Ascending aorta (tissue), 2 donors: Measurements from ENCODE around the gene KCMF1. TPM values are rescaled to one million over a fixed set of nuclear protein-coding genes. Genes with fewer than 3 reads are reported as not detected.

Experiments used
- DNase-seq, 2 donors: peaks; one replicate each; pipeline ENCODE4 v3.0.0-alpha.2; 2019; ENCODE audit warnings: low spot score in 2 of 2
- H3K27ac ChIP-seq, 2 donors: fragments of 200-600 bp; sonication (generic); one replicate each; pipeline ENCODE4 v1.5.1; 2016 to 2017; ENCODE audit warnings: mild to moderate bottlenecking in 1 of 2
- H3K27me3 ChIP-seq: fragments of 200-600 bp; sonication (generic); one replicate; pipeline ENCODE4 v1.5.1; 2017
- H3K36me3 ChIP-seq, 2 donors: fragments of 200-600 bp; sonication (generic); one replicate each; pipeline ENCODE4 v1.5.1; 2016
- H3K4me1 ChIP-seq, 2 donors: fragments of 200-600 bp; sonication (generic); one replicate each; pipeline ENCODE4 v1.5.1; 2016 to 2017; ENCODE audit warnings: mild to moderate bottlenecking in 1 of 2
- H3K4me3 ChIP-seq, 2 donors: fragments of 200-600 bp; sonication (generic); one replicate each; pipeline ENCODE4 v1.5.1; 2016 to 2017; ENCODE audit warnings: mild to moderate bottlenecking in 1 of 2
- H3K9me3 ChIP-seq, 2 donors: fragments of 200-600 bp; sonication (generic); one replicate each; pipeline ENCODE4 v1.5.1; 2016
- CTCF ChIP-seq, 3 experiments: fragments of 200-600 bp in 2 of 3; fragments of 450-650 bp in 1 of 3; sonication (generic) in 2 of 3; IDR thresholded peaks; one replicate each; pipeline ENCODE4 v1.5.1; 2016 to 2019; ENCODE audit warnings: antibody characterized with exemption in 3 of 3, mild to moderate bottlenecking in 1 of 3, moderate library complexity in 1 of 3
- intact Hi-C: fragments of 100-400 bp; cut with DNase I; formaldehyde crosslinking; loops from one replicate; pipeline ENCODE4 v1.15.1; 2023
- total RNA-seq: library from RNA; depleted of rRNA; stranded (reverse); fragments of >200 nt; gene quantifications from one replicate; pipeline ENCODE4 v1.1.0, GENCODE V29; 2016

KCMF1 gene
- 14.4 TPM for total RNA-seq

DNA sequence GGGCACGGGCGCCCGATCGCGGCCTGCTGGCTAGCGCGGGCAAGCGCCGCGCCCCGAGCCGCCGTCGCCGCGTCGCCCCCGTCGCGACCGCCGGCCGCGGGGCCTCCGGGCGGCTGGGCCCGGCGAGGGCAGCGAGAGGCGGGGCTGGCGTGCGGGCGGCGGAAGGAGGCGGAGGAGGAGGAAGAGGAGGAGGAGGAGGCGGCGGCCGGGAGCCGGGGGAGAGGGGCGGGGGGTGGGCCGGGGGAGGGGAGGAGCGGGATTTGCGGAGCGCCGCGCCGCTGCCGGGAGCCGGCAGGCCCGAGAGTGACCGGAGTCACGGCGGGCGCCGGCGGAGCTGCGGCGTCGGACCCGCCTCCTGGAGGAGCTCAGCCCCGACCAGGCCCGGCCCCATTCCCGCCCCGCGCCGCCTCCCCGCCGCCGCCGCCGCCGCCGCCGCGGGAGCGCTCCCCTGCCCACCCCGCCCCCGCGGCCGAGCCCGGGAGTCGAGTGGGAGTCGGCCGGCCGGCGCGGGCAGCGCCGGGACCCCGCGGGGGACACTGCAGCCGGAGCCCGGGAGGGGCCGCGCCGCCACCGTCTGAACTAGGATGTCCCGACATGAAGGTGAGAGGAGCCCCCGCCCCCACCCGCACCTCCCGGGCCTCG lies at the start of gene KCMF1:
KCMF1 (plus strand) TSS at position 294 of the 642 bp plus-strand sequence; CDS start at position 585, 291 bp downstream.
- Histone ChIP-seq H3K4me3 (peak within 1 kb of the TSS; percentile 90 to 99), H3K4me1 (peaks cover 9 to 22% of the 10 kb centered on the region in 2 donors), H3K27ac (peak within 1 kb of the TSS; percentile 94 to 99), H3K9me3 (no peaks in the 10 kb centered on the region), H3K36me3 (peaks cover 0 to 4% of the 10 kb centered on the region in 2 donors), H3K27me3 (no peaks in the 10 kb centered on the region)
- peak in 1 of 2 donors; percentile 77 for DNase-seq
- no peak for TF ChIP-seq CTCF (IDR thresholded peaks at IDR 0.05)
- intact Hi-C loops: loop anchor here (2.0 to 5.0 kb wide), 5 partner anchors 44 to 1651 kb away; partner anchors contain the start of genes RNF103, TCF7L1 and TMSB10

DNA sequence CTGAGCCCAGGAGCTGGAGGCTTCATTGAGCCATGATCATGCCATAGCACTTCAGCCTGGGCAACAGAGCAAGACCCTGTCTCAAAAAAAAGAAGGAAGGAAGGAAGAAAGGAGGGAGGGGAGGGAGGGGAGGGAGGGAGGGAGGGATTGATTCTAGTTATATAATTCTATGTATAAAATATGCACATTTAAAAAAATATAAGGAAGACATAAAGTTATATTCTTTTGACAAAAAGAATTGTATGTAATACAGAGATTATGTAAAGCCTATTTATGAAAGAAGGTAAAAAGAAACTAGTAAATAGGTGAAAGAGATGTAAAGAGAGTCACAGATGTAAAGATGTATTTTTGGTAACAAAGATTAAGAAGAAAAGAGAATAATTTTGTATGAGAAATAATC lies 48.0 kb upstream of the KCMF1 start:
- no peaks in the 10 kb centered on the region for H3K9me3 ChIP-seq
- no peaks in the 10 kb centered on the region for H3K27me3 ChIP-seq
- TF ChIP-seq CTCF (IDR thresholded peaks at IDR 0.05): no peak
- no peak overlapping the region for H3K27ac ChIP-seq
- H3K4me1 ChIP-seq: peaks cover 0 to 19% of the 10 kb centered on the region in 2 donors
- H3K36me3 ChIP-seq: no peaks in the 10 kb centered on the region
- intact Hi-C loops: no loop called here
- H3K4me3 ChIP-seq: no peak overlapping the region
- DNase-seq: no peak

GRCh38 chr2:84924173-84925106 lies 46.5 kb upstream of the KCMF1 start:
- H3K4me1 ChIP-seq: peaks cover 0 to 19% of the 10 kb centered on the region in 2 donors
- H3K27ac ChIP-seq: peak overlapping the region in 1 of 2 donors; percentile 2
- H3K36me3 ChIP-seq: no peaks in the 10 kb centered on the region
- TF ChIP-seq CTCF (IDR thresholded peaks at IDR 0.05): no peak
- no peak overlapping the region for H3K4me3 ChIP-seq
- no peaks in the 10 kb centered on the region for H3K27me3 ChIP-seq
- no peak for DNase-seq
- intact Hi-C loops: loop anchor here (1.0 to 5.0 kb wide), 3 partner anchors 18 to 373 kb away; partner anchors contain the start of gene KCMF1
- no peaks in the 10 kb centered on the region for H3K9me3 ChIP-seq

GRCh38 chr2:84925336-84925723 lies 45.6 kb upstream of the KCMF1 start:
- H3K4me3 ChIP-seq: no peak overlapping the region
- TF ChIP-seq CTCF (IDR thresholded peaks at IDR 0.05): no peak
- no peaks in the 10 kb centered on the region for H3K27me3 ChIP-seq
- intact Hi-C loops: loop anchor here (1.0 to 5.0 kb wide), 3 partner anchors 19 to 372 kb away; partner anchors contain the start of gene KCMF1
- H3K36me3 ChIP-seq: no peaks in the 10 kb centered on the region
- DNase-seq: no peak
- H3K4me1 ChIP-seq: peaks cover 0 to 16% of the 10 kb centered on the region in 2 donors
- H3K27ac ChIP-seq: no peak overlapping the region
- H3K9me3 ChIP-seq: no peaks in the 10 kb centered on the region

DNA sequence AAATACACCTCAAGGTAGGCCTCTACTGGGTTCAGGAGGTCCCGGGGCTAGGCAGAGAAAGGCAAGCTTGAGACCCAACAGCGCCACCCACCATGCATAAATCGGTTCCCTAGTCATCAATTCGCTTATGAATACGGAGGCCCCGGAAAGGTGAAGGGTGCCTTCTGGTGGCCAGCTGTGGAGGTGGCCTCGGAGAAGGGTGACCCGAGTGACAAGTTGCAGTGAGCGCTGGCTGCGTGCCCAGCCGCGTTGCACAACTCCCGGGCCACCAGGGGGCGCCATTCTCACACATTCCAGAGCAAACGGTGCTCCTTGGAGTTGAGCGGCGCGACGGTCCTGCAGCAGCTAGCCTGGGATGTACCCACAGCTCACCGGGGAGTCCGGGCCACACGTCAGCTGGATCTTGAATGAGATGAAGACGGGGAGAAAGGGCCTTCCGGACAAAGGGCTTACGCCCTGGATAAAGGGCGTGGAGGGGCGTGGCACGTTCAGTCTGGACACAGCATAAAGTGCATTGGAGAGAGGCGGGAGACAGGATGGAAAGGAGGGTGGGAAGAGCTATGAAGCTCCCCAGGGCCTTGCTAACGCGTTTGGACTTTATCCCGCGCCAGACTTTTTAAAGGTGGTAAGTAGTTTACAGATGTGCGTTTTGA lies 45.1 kb upstream of the KCMF1 start:
- Histone ChIP-seq H3K27me3 (no peaks in the 10 kb centered on the region), H3K36me3 (no peaks in the 10 kb centered on the region), H3K4me1 (peaks cover 0 to 13% of the 10 kb centered on the region in 2 donors), H3K4me3 (peak overlapping the region; percentile 49 to 60), H3K27ac (no peak overlapping the region), H3K9me3 (no peaks in the 10 kb centered on the region)
- peak; percentile 93 to 96 (median 95) for TF ChIP-seq CTCF (IDR thresholded peaks at IDR 0.05)
- peak; percentile 90 to 99 for DNase-seq
- intact Hi-C loops: loop anchor here (1.0 to 5.0 kb wide), 4 partner anchors 20 to 431 kb away; partner anchors contain the start of gene KCMF1
